ENCODE results near the gene BSND.
"Not testable (repeated sequence)": the region's sequence is repeated elsewhere in the genome, so short reads cannot be mapped to it uniquely, and the experiment has no call there.

Gene BSND

GRCh38 chr1:54998677-54999076, at the start of gene BSND:
BSND (plus strand) TSS chr1:54998933; CDS start chr1:54999187, 254 bp downstream.
- DNase-seq: no peak

GRCh38 chr1:54949053-54949452, 49.7 kb upstream of the BSND start:
- no peak for DNase-seq

- DNase-seq: peak; percentile 7
Measured at GRCh38 chr1:54950006-54950368, 48.7 kb upstream of the BSND start.

- DNase-seq: peak; percentile 23
Measured at GRCh38 chr1:54950369-54951163, 48.2 kb upstream of the BSND start.

- no peak for DNase-seq
Measured at GRCh38 chr1:54951810-54952226, 46.9 kb upstream of the BSND start.

GRCh38 chr1:54952950-54953718, 45.6 kb upstream of the BSND start:
- no peak for DNase-seq

GRCh38 chr1:54953846-54954245, 44.9 kb upstream of the BSND start:
- no peak for DNase-seq

GRCh38 chr1:54955359-54955758, 43.4 kb upstream of the BSND start:
- no peak for DNase-seq

GRCh38 chr1:54956726-54957125, 42.0 kb upstream of the BSND start:
- DNase-seq: no peak

GRCh38 chr1:54959241-54959640, 39.5 kb upstream of the BSND start:
- DNase-seq: no peak

- DNase-seq: no peak
Measured at GRCh38 chr1:54962612-54963395, 35.9 kb upstream of the BSND start.

- DNase-seq: not testable (repeated sequence)
Measured at GRCh38 chr1:54963829-54964228, 34.9 kb upstream of the BSND start.

GRCh38 chr1:54965624-54966340, 33.0 kb upstream of the BSND start:
- DNase-seq: no peak

- no peak for DNase-seq
Measured at GRCh38 chr1:54967372-54967771, 31.4 kb upstream of the BSND start.

GRCh38 chr1:54968551-54968950, 30.2 kb upstream of the BSND start:
- DNase-seq: no peak

GRCh38 chr1:54969879-54970278, 28.9 kb upstream of the BSND start:
- DNase-seq: no peak

GRCh38 chr1:54970901-54971300, 27.8 kb upstream of the BSND start:
- no peak for DNase-seq

GRCh38 chr1:54971317-54971791, 27.4 kb upstream of the BSND start:
- DNase-seq: no peak

GRCh38 chr1:54972436-54972835, 26.3 kb upstream of the BSND start:
- no peak for DNase-seq

GRCh38 chr1:54973205-54973921, 25.4 kb upstream of the BSND start:
- peak; percentile 20 for DNase-seq

GRCh38 chr1:54975356-54976108, 23.2 kb upstream of the BSND start:
- DNase-seq: no peak
